Limb (tissue), 2 donors: ENCODE measurements around the gene MGMT.

Source experiments
- DNase-seq, 2 donors: peaks; one replicate each; pipeline ENCODE4 v3.0.0-alpha.2; 2016; ENCODE audit errors: extremely low spot score in 2 of 2

The MGMT gene

DNA sequence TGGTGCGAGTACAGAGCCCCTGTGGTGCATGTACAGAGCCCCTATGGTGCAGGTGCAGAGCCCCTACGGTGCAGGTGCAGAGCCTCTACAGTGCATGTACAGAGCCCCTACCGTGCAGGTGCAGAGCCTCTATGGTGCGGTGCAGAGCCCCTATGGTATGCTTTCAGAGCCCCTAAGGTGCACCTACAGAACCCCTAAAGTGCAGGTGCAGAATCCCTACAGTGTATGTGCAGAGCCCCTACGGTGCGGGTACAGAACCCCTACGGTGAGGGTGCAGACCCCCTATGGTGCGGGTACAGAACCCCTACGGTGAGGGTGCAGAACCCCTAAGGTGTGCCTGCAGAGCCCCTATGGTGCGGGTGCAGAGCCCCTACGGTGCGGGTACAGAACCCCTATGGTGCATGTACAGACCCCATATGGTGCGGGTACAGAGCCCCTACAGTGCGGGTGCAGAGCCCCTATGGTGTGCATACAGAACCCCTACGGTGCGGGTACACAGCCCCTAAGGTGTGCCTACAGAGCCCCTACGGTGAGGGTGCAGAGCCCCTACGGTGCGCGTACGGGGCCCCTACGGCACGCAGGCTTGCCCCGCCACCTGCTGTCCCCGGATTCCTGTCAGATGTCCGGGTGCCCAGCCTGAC, 53.5 kb downstream of the MGMT start:
- DNase-seq, result no peak

DNA sequence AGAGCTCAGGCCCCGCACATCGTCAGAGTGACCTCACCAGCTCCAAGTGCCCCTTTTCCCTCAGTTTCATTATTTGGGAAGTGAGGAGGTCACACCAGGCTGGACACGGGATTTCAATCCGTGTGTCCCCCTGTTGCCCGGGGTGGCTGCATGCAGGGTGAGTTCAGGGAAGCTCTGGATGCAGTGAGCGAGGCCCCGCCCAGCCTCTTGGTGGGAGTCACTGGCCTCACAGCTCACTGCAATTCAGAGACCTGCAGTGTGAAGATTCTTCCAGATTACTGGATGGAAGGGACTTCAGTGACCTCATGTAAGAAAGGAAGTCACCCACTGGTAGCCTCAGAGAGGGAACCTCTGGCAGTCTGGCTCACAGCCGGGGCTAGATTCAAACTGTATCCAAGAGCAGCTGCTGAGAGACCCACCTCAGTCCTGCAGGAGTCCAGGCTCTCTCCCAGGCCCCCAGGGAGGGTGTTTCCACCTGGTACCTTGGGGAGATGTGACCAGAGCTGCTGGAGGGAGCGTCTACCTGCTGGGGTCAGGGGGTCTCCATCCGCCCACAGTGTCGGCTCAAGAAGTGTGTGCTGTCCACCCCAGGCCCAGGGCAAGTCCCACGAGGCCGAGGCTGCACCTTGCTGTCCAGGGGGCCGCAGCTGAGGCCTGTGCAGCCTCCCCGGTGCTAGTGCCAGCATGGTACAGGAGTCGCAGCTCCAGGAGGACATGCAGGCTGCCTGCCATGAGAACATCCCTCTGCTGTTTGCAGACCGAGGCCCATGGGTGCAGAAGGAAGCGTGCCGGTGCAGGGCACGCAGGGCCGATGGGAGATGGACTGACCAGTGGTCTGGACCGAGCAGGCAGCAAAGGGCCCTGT, 54.4 kb downstream of the MGMT start:
- DNase-seq, result no peak

DNA sequence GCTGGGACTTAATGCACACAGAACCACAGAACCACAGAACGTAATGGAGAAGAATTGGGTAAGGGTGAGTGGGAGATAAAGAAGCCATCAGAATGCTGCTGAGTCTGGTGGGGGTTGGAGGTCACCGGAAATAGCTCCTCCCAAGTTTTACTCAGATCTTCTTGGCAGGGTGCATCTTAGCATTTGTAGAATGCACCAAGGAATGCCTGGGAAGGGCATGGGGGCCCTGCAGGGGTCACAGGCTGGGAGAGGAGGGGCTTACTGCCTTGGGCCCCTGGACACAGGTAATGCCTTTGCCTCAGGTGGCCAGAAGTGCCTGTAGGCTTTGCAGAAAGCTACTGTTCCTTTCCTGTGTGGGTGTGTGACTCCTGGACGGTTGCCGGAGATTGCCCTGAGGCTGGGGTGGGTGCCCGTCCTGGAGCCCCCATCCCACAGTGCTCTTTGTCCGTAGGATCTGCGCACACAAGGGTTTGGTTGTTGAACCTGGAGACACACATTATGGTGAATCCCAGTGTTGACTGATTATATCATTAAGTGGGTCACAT, 55.1 kb downstream of the MGMT start:
- DNase-seq, result no peak

DNA sequence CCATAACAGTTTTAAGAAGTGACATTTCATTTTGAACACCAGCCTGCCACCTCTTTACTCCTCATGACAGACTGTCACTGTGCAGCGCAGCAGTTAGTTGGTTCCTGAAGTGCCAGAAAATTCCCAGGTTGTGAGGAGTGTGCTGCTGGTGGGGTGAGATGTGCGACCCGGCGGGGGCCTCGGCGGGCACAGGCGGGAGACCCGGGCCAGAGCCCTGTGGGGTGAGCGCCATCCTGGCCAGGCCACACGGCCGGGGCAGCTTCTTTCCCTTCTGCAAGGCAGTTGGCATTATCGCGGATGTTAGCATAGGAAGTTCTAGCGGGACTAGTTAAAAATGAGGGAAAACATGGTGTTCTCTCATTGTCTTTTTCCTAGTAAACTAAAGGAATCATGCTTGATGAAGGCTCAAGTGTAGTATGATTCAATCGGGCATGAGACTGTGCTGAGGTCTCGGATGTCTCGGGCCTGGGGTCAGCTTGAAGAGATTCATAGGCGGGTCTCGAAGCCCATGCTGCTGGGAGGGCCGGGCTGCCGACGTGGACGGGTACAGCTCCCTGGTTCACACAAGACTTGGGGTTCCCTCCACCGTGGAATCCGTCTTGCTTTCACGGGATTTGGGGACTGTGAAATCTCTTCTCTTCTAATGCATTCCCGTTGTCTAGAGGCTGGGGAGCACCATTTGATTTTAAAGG, 56.1 kb downstream of the MGMT start:
- no peak for DNase-seq

DNA sequence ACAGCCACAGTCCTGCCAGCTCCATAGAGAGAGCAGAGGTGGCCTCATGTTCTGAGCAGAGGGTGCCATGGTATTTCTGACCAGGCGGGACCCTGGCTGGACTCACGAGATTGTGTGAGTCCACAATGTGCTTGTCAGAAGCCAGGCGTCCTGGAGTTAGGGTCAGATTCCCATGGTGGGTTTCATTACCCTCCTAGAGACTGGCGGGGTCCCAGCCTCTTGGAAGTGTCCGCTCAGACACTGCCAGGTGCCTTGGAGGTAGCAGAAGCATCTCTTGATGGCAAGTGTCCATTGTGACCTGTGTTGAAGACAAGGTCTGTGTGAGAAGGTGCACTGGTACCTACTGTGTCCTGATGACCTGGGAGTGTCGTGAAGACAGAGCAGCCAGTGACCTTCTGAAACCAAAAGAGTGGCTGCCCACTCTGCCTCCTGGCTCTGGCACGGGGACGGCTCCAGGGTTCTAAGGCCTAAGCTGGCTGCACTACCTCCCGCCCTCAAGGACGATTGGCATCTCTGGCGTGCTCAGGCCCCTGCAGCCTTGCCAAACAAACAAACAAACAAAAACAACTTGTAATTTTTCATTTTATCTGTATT, 56.8 kb downstream of the MGMT start:
- no peak for DNase-seq

DNA sequence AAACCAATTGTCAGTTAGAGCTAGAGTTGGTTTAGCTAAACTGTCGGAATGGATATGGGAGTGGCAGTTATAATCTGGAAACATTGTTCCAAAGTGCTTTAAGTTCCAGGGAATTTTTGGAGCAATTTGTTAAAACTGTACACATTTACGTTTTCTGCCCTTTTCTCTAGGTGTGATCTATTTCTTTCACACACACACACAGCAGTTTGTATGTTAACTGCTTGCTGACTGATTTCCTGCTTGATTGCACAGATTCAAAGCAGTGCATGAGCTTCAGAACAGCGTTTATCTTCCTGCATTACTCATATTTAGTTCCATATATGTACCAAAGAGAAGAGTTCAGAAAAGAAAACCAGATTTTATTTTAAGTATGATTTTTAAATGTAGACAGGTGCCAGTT, 57.9 kb downstream of the MGMT start:
- DNase-seq, result no peak

DNA sequence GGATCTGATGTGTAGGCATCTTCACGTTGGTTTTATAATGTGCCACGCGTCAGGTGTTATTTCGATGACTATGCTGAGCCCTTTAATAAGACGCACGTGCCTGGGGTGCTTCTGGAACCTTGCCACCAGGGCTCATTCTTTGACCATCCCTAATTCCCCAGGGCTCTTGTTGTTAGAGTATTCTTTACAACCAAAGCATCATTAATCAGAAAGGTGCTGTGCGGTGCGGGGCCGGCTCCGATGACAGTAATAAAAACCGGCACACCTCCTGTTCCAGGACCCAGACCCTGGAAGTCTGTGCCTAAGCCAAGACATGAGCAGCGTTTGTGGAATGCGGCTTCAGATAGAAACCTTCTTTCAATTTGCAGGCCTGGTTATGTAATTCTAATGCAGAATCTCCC, 58.4 kb downstream of the MGMT start:
- peak; percentile 54 to 57 for DNase-seq

DNA sequence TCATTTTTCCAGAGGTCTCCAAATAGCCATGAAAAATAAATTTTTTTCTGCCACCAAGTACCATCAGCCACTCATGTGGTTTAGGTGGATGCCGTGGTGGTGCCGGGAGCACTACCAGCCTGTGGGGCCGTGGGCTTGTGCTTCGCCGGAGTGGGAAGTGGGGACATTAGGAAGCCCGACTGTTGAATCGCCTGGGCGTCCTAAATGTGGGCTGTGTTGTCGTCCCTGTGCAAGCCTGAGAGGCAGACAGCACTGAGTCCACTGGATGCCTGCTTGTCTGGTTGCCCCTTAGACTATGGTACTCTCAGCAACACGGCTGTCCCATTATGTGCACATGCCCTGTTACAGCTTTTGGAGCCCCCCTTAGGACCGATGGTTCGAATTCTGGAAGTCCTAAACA, 59.9 kb downstream of the MGMT start:
- DNase-seq, result no peak

DNA sequence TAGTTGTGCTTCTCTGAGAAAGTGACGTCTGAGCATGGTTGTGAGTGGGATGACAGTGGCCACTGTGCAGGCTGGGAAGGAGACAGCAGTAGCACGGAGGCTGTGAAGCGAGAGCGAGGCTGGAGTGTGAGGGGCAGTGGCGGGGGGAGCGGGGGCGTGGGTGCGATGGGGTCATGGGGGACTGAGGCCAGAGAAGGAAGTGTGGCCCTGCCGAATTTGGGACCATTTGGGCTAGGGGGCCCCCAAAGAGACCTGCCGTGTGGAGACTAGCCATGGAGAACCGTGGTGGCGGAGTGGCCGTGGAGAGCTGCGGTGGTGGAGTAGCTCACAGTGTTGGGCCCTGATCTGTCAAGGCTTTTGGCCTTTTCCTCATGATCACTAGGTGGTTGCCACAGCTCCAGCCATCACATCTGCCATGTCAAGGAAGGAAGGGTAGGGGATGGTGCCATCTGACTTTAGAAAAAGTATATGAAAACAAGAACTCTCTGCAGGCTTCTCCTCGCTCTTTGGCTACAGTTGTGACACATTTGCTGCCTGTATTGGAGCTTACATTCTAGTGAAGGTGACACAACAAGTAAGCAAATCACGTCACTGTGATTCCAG, 61.4 kb downstream of the MGMT start:
- DNase-seq, result no peak

DNA sequence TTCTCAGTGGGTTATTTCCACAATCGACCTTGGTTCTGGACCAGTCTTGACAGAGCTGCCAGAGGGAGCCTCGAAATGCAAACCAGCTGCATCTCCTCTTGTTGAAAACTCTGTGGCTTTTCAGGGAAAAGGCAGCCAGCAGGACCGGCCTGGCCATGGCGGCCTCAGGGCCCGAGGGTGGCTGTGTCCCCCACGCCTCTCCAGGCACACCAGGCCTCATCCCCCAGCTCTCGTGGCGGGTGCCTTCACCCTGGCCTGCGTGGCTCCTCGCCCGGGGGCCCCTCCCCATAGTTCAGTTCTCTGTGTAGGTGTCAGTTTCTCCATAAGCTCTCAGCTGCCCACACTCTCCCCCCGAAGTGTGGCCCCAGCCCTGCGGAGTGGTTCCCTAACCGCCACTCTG, 63.5 kb downstream of the MGMT start:
- DNase-seq, result no peak

DNA sequence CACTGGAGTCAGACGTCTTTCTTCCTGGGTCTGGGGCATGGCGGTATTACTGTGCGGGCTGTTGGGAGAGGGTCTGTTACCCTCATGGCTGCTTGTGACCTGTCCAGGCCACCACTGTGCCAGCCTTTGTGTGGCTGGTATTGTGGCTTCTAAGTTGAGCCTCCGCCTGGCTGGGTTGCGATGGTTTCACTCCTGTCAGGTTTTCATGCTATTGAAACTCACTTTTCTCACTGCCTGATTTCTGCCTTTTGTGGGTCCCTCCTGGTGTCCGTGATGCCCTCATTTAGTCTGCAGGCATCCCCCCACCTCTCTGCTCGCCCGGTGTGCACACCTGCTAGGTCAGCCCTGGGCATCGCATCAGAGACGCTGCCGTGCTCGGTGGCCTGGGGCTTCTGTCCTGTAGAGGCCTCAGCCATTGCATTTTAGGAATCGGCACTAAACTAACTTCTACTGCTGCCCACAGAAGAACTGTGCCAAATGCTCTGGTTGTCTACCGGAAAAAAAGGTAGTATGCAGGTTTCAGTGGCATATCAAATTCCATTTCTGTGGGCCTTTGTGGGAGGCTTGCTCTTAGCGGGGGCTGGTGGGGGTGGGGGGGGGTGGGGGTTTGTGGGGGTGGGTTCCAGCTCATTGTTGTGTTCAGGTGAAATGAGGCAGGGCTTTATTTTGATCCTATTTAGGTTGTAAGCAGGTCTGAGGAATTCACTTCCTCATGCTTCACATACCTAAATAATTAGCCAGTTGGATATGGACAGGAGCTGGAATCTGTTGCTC, 64.3 kb downstream of the MGMT start:
- DNase-seq, result no peak

DNA sequence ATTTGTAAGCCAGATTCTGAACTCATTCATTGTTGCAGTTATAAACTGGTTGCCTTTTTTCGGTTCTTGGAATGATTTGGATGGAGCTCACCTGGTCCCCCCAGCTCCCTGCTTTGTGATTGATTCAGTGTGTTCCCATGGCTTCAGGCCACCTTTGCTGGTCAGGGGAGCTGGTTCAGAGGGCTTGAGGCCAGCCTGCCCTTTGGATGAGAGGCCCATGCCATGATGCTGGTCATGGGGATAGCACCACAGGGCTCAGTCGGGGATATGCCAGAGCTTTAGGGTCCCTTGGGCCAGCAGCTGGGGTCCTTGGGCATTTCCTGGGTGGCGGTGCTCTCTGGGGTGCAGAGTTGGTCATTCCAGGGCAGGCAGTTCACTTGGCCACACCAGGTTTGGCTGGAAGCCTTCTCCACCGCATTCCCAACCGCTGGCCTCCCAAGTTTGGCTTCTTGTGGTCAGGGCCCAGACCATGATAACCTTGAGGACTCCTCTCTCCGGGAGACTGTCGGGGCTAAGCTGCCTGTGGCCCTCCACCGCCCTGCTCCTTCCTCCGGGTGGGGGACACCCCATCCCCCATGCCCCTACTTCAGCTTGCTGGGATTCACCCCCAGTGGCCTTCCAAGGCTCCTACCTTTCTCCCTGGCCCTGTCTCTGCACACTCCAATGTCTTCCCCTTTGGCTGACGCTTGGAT, 65.1 kb downstream of the MGMT start:
- DNase-seq, result no peak

DNA sequence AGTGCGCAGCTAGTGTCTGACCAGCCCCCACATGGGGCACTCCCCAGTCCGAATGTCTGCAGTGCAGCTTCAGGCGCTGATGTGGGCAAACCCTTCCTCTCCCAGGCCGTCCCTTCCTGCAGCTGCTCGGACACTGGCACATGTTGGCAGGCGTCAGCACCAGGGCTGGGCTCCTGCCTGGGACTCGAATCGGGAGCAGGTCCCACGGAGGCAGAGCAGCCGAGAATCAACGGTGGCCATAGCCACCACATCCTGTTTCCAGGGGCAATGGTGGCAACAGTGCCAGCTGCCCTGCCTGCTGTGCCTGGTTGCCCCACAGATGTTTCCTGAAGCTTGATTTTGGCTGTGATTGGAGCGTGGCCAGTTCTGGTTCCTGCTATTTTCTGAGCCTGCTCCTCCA, 65.8 kb downstream of the MGMT start:
- no peak for DNase-seq

DNA sequence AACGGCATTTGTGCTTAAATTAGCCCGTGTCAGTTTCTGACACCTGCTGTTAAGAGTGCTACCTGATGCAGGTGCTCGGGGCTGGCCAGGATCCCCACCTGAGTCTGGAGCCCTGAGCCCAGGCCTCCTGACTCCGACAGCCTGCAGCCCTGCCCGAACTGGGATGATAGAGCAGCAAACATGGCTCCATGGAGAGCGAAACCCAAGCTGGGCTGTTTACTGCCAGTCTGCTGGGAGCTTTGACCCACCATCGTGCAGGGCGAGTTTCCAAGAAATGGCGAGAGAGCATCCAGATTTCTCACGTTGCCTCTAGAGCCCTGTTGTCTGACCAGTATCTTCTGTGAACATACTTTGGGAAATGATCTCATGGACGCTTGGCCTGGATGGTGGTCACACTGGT, 66.2 kb downstream of the MGMT start:
- no peak for DNase-seq

DNA sequence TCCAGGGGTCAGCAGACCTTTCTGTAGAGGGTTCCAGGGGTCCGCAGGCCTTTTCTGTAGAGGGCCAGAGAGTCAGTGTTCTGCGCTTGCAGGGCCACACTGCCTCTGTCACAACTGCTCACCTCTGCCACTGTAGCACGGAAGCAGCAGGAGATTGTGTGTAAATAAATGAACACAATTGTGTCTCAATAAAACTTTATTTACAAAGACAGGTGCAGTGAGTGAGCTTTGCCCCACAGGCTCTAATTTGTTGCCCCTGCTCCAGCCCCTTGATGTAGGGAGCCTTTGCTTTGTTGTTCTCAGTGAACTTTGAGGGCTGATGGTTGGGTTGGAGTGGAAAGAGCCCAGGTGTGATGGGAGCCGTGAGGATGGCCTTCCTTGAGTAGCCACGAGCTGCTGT, 67.8 kb downstream of the MGMT start:
- DNase-seq, result no peak

DNA sequence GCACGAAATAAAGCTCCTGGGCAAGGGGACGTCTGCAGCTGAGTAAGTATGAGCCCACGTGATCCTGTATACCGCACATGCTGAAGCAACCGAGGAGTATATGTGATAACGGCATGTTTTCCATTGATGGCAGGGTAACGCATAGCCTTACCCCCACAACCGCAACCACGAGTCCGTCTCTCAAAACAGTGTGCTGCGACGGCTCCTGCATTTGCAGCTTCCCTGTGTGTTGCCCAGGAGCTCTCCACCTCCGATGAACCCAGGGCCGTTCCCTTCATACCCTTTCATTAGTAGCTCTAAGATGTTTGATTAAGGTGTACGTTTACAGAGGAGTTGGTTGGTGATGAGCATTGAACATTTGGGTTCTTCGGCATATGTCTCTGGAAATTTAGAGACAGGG, 69.3 kb downstream of the MGMT start:
- no peak for DNase-seq

DNA sequence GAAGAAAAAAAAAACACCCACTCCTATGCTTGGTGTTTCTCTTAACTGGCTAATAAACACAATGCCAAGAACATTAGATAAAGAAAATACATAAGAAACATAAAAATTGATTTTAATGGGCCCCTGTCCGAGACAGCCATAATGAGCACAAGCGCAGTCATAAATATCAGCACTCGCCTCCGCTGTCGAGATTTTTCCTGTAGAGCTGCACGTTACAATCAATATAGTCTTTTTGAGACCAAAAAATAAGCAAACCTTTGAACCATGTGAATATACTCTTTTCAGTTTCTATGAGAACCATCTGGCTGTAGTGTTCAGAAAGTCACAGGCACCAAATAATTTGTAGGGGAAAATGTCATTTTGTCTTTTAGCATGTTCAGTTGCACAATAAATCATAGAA, 70.1 kb downstream of the MGMT start:
- DNase-seq, result no peak

DNA sequence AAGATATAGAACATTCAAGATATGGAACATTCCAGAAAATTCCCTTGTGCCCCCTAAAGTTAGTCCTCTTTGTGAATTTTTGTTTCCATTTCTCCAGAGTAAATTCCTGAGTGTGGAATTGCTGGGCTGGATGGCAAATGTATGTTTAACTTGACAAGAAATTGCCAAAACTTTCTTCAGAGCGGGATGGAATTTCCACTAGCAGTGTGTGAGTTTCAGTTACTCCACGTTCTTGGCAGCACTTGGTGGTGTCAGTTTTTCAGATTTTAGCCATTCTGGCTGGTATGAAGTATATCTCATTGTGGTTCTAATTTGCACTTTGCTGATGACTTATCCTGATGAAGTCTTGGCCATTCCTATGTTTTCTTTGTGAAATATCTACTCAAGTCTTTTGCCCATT, 71.2 kb downstream of the MGMT start:
- DNase-seq, result no peak

DNA sequence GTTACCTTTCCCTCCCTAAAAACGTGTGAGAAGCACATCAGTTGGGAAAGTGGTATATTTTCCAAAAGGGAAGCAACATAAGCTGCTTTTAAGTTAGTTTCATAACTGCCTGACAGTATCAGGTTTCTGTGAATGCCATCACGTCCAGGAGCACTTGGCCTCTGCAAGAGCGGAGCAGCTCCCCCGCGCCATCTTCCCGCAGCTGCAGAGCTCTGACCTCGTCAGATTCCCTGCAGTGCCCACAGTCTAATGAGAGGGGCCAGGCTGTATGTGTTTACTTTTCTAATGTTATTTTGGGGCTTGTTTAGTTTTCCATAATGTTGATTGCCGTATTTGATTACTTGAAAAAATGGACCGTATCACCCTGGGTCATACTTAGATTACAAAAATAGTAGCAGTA, 74.2 kb downstream of the MGMT start:
- DNase-seq, result peak in 1 of 2 donors; percentile 34
